Stomach (tissue), 4 donors: ENCODE results near the gene CMYA5.

ENCODE experiments used
- EP300 ChIP-seq: sonication (generic); formaldehyde crosslinking; IDR thresholded peaks from one replicate; pipeline ENCODE4 v1.6.1; 2017; ENCODE audit warnings: antibody characterized with exemption
- POLR2A ChIP-seq, 4 donors: fragments of 450-650 bp; IDR thresholded peaks; one replicate each; pipeline ENCODE4 v1.6.1; 2016; ENCODE audit warnings: antibody characterized with exemption in 4 of 4, control low read depth in 2 of 4, mild to moderate bottlenecking in 1 of 4, moderate library complexity in 1 of 4
- POLR2AphosphoS5 ChIP-seq, 3 donors: sonication (generic); formaldehyde crosslinking; IDR thresholded peaks; one replicate each; pipeline ENCODE4 v1.6.1; 2016; ENCODE audit warnings: antibody characterized with exemption in 3 of 3
- TF ChIP-seq, protein P1 (sequence below), 7 experiments: fragments of 450-650 bp in 4 of 7; fragments of 200-600 bp in 3 of 7; sonication (generic) in 3 of 7; IDR thresholded peaks; one replicate each; pipeline ENCODE4 v1.5.1; 2016 to 2019; ENCODE audit warnings: antibody characterized with exemption in 7 of 7, control low read depth in 2 of 7, mild to moderate bottlenecking in 1 of 7

DNA sequence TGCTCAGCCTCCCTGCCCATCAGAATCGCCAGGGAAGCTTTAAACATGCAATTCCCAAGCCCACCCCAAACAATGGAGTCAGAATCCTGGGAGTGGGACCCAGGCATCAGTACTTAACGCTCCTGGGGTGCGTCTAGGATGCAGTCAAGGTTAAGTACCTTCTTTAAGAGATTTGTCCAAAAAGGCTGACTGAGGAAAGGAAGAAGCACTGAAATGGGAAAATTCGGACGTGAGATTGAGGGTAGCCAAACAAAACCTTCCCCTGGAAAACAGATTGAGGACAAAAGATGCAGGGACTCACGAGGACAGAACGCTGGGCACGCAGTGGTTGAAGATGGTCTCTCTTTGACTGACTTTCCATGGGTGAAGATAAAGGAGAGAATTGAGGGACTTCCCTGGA lies 157.9 kb downstream of the CMYA5 start:
- TF ChIP-seq, protein P1, sequence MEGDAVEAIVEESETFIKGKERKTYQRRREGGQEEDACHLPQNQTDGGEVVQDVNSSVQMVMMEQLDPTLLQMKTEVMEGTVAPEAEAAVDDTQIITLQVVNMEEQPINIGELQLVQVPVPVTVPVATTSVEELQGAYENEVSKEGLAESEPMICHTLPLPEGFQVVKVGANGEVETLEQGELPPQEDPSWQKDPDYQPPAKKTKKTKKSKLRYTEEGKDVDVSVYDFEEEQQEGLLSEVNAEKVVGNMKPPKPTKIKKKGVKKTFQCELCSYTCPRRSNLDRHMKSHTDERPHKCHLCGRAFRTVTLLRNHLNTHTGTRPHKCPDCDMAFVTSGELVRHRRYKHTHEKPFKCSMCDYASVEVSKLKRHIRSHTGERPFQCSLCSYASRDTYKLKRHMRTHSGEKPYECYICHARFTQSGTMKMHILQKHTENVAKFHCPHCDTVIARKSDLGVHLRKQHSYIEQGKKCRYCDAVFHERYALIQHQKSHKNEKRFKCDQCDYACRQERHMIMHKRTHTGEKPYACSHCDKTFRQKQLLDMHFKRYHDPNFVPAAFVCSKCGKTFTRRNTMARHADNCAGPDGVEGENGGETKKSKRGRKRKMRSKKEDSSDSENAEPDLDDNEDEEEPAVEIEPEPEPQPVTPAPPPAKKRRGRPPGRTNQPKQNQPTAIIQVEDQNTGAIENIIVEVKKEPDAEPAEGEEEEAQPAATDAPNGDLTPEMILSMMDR (IDR thresholded peaks at IDR 0.05): no peak
- TF ChIP-seq POLR2A (IDR thresholded peaks at IDR 0.05) (no peak), EP300 (no peak), POLR2AphosphoS5 (IDR thresholded peaks at IDR 0.05) (no peak)
